Nephron progenitor cell (in vitro differentiated cells): ENCODE results near the gene PLCB4.

ENCODE experiments used
- DNase-seq: peaks from one replicate; pipeline ENCODE4 v3.0.0; 2021
- H3K27ac Mint-ChIP-seq: 2 replicates; pipeline ENCODE4 v1.8.0; 2021; ENCODE audit warnings: mild to moderate bottlenecking, moderate library complexity, mixed read lengths
- H3K27me3 Mint-ChIP-seq: 2 replicates; pipeline ENCODE4 v1.8.0; 2021; ENCODE audit warnings: mild to moderate bottlenecking, low read depth, mixed read lengths; ENCODE audit not compliant: poor library complexity
- H3K36me3 Mint-ChIP-seq: 2 replicates; pipeline ENCODE4 v1.8.0; 2021; ENCODE audit warnings: low read depth, mixed read lengths
- H3K4me1 Mint-ChIP-seq: 2 replicates; pipeline ENCODE4 v1.8.0; 2021; ENCODE audit warnings: mixed read lengths
- H3K4me3 Mint-ChIP-seq: 2 replicates; pipeline ENCODE4 v1.8.0; 2021; ENCODE audit warnings: mild to moderate bottlenecking, moderate library complexity, mixed read lengths
- H3K9me3 Mint-ChIP-seq: 2 replicates; pipeline ENCODE4 v1.8.0; 2021; ENCODE audit warnings: mild to moderate bottlenecking, moderate library complexity, mixed read lengths
- TF ChIP-seq, protein P1 (sequence below): fragments of 200-600 bp; sonication (generic); IDR thresholded peaks from 2 replicates; pipeline ENCODE4 v1.5.0; 2021; ENCODE audit warnings: antibody characterized with exemption

Gene PLCB4

DNA sequence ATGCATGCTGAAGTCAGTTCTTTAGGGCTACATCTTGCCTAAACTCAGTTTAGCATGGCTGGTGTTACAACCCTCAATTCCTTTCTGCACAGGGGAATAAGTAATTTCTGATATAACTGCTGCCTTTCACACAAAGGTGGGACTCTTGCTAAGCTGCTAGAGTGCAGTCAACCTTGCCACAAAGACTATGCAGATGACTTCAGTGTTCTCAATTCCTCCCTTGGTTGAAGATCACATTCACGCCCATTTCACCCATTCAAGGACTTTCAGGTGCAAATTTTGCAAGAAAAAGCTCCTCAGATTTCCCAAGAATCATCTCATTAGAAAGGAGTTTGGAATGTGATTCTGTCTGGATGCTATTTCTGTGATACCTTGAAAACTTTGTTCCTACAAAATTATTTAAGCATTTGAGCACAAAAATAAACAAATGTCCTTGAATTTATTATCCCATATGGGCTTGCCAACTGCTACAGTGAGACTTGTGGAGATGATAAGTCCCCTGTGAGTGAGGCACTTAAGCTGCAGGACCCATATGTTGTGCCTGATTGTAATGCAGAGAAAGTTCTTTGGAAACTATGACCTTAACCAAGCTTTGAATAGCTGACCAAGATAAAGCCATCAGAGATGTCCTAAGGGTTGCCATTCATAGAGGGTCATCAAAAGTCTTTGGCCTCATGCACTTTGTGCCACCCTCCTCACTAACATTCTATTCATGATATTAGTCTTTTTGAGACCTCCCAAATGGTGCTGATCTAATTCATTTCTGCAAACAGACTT, 111.8 kb downstream of the PLCB4 start:
- TF ChIP-seq, protein P1, sequence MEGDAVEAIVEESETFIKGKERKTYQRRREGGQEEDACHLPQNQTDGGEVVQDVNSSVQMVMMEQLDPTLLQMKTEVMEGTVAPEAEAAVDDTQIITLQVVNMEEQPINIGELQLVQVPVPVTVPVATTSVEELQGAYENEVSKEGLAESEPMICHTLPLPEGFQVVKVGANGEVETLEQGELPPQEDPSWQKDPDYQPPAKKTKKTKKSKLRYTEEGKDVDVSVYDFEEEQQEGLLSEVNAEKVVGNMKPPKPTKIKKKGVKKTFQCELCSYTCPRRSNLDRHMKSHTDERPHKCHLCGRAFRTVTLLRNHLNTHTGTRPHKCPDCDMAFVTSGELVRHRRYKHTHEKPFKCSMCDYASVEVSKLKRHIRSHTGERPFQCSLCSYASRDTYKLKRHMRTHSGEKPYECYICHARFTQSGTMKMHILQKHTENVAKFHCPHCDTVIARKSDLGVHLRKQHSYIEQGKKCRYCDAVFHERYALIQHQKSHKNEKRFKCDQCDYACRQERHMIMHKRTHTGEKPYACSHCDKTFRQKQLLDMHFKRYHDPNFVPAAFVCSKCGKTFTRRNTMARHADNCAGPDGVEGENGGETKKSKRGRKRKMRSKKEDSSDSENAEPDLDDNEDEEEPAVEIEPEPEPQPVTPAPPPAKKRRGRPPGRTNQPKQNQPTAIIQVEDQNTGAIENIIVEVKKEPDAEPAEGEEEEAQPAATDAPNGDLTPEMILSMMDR: no peak
- H3K4me1 Mint-ChIP-seq: peaks cover 29% of the 10 kb centered on the region
- H3K9me3 Mint-ChIP-seq: no peaks in the 10 kb centered on the region
- no peaks in the 10 kb centered on the region for H3K27me3 Mint-ChIP-seq
- peaks cover 20% of the 10 kb centered on the region for H3K36me3 Mint-ChIP-seq
- no peak overlapping the region for H3K27ac Mint-ChIP-seq
- no peak overlapping the region for H3K4me3 Mint-ChIP-seq
- DNase-seq: no peak

DNA sequence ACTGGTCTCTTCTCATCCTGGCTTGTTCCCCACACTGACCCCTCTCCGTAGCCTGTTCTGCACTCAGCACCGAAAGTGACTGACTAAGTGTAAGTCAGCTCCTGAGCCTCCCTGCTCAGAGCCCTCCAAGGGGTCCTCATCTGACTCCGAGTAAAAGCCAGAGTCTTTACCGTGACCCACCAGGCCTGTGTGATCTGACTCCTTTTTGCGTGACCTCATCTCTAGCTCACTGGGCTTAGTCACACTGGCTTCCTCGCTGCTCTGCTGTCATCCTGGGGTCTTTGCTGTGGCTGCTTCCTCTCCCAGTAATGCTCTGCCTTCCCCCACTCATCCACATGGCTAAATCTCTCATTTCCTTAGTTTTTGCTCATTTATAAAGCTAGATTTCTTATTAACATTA, 116.6 kb downstream of the PLCB4 start:
- Mint-ChIP-seq H3K27ac (peak overlapping the region; percentile 95), H3K4me3 (no peak overlapping the region), H3K9me3 (no peaks in the 10 kb centered on the region), H3K27me3 (no peaks in the 10 kb centered on the region), H3K36me3 (peaks cover 10% of the 10 kb centered on the region), H3K4me1 (peaks cover 46% of the 10 kb centered on the region)
- TF ChIP-seq, protein P1: no peak
- no peak for DNase-seq

GRCh38 chr20:9186396-9186795, 117.5 kb downstream of the PLCB4 start:
- peaks cover 10% of the 10 kb centered on the region for H3K36me3 Mint-ChIP-seq
- no peaks in the 10 kb centered on the region for H3K27me3 Mint-ChIP-seq
- peak overlapping the region; percentile 84 for H3K27ac Mint-ChIP-seq
- H3K4me1 Mint-ChIP-seq: peaks cover 44% of the 10 kb centered on the region
- DNase-seq: no peak
- no peak overlapping the region for H3K4me3 Mint-ChIP-seq
- TF ChIP-seq, protein P1: no peak
- H3K9me3 Mint-ChIP-seq: no peaks in the 10 kb centered on the region

- DNase-seq: no peak
- peaks cover 25% of the 10 kb centered on the region for H3K4me1 Mint-ChIP-seq
- H3K27me3 Mint-ChIP-seq: peaks cover 3% of the 10 kb centered on the region
- no peak overlapping the region for H3K4me3 Mint-ChIP-seq
- H3K9me3 Mint-ChIP-seq: peaks cover 19% of the 10 kb centered on the region
- H3K27ac Mint-ChIP-seq: no peak overlapping the region
- TF ChIP-seq, protein P1: no peak
- H3K36me3 Mint-ChIP-seq: peaks cover 33% of the 10 kb centered on the region
Observed at GRCh38 chr20:9195031-9195430, 126.1 kb downstream of the PLCB4 start.

DNA sequence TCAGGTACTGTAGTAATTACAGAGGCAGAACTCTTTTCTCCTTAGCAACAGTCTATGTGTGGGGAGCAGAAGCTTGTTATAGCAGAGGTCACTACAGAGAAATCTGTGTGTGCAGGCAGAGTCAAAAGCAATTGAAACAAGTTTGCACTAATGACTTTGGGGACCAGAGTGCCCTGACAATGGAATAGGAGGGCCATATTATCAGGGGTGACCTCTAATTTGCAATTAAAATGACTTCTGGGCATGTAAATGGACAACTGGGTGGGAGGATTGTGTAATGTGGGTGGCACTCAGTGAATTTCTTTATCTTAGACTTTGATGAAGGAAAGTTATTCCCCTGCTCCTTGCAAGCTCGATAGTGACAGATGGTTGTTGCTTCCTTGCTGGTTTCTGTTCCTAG, 127.2 kb downstream of the PLCB4 start:
- Mint-ChIP-seq H3K4me3 (no peak overlapping the region), H3K4me1 (peaks cover 33% of the 10 kb centered on the region), H3K27me3 (peaks cover 3% of the 10 kb centered on the region), H3K36me3 (peaks cover 33% of the 10 kb centered on the region), H3K9me3 (peaks cover 19% of the 10 kb centered on the region), H3K27ac (peak overlapping the region; percentile 30)
- TF ChIP-seq, protein P1: no peak
- DNase-seq: no peak

- no peak overlapping the region for H3K4me3 Mint-ChIP-seq
- H3K27ac Mint-ChIP-seq: peak overlapping the region; percentile 36
- TF ChIP-seq, protein P1: no peak
- DNase-seq: no peak
- H3K9me3 Mint-ChIP-seq: peaks cover 8% of the 10 kb centered on the region
- peaks cover 3% of the 10 kb centered on the region for H3K27me3 Mint-ChIP-seq
- peaks cover 43% of the 10 kb centered on the region for H3K4me1 Mint-ChIP-seq
- peaks cover 16% of the 10 kb centered on the region for H3K36me3 Mint-ChIP-seq
Observed at GRCh38 chr20:9198460-9198859, 129.6 kb downstream of the PLCB4 start.
